Measurements from ENCODE around the gene OVOL2.
"Not testable (repeated sequence)": the region's sequence is repeated elsewhere in the genome, so short reads cannot be mapped to it uniquely, and the experiment has no call there.

The OVOL2 gene

GRCh38 chr20:18032977-18033892, 24.5 kb downstream of the OVOL2 start:
- Histone ChIP-seq H3K9me3 (no peaks in the 10 kb centered on the region), H3K27ac (no peak overlapping the region), H3K9ac (no peak overlapping the region), H4K20me1 (no peaks in the 10 kb centered on the region), H3K4me3 (no peak overlapping the region), H3K4me1 (peaks cover 30% of the 10 kb centered on the region), H3K4me2 (no peak overlapping the region), H3K27me3 (no peaks in the 10 kb centered on the region), H3K36me3 (no peaks in the 10 kb centered on the region)
- no peak for TF ChIP-seq Cebpa-rat (IDR thresholded peaks at IDR 0.05)

- no peak for TF ChIP-seq Cebpa-rat (IDR thresholded peaks at IDR 0.05)
Observed at GRCh38 chr20:18031888-18032509, 25.7 kb downstream of the OVOL2 start.

GRCh38 chr20:18031050-18031449, 26.7 kb downstream of the OVOL2 start:
- Histone ChIP-seq H3K9me3 (no peaks in the 10 kb centered on the region), H4K20me1 (no peaks in the 10 kb centered on the region), H3K4me1 (peaks cover 32% of the 10 kb centered on the region), H3K4me3 (no peak overlapping the region), H3K27ac (no peak overlapping the region), H3K9ac (no peak overlapping the region), H3K27me3 (no peaks in the 10 kb centered on the region), H3K4me2 (peak overlapping the region; percentile 72), H3K36me3 (no peaks in the 10 kb centered on the region)
- TF ChIP-seq Cebpa-rat (IDR thresholded peaks at IDR 0.05): no peak

More at GRCh38 chr20:18031888-18032509, 25.7 kb downstream of the OVOL2 start:
- Histone ChIP-seq H3K36me3 (no peaks in the 10 kb centered on the region), H3K27me3 (no peaks in the 10 kb centered on the region), H3K4me3 (no peak overlapping the region), H3K4me1 (peaks cover 32% of the 10 kb centered on the region), H3K9me3 (no peaks in the 10 kb centered on the region), H3K9ac (no peak overlapping the region), H4K20me1 (no peaks in the 10 kb centered on the region), H3K27ac (no peak overlapping the region), H3K4me2 (no peak overlapping the region)

- H3K4me3 ChIP-seq: no peak overlapping the region
Observed at GRCh38 chr20:18030020-18030419, 27.7 kb downstream of the OVOL2 start.

GRCh38 chr20:18027011-18027410, 30.7 kb downstream of the OVOL2 start:
- not testable (repeated sequence) for H3K9me3 ChIP-seq, H3K4me3 ChIP-seq, H4K20me1 ChIP-seq, H3K9ac ChIP-seq, H3K27me3 ChIP-seq, H3K36me3 ChIP-seq, H3K27ac ChIP-seq, H3K4me2 ChIP-seq
- H3K4me1 ChIP-seq: peaks cover 32% of the 10 kb centered on the region

More at GRCh38 chr20:18030020-18030419, 27.7 kb downstream of the OVOL2 start:
- Histone ChIP-seq H3K9me3 (no peaks in the 10 kb centered on the region), H3K9ac (no peak overlapping the region), H3K4me2 (peak overlapping the region; percentile 72), H3K27me3 (no peaks in the 10 kb centered on the region), H3K36me3 (no peaks in the 10 kb centered on the region), H3K27ac (0 out of 2 replicates have a peak overlapping the region, but pooled peaks have one; percentile 20), H4K20me1 (no peaks in the 10 kb centered on the region), H3K4me1 (peaks cover 32% of the 10 kb centered on the region)
- no peak for TF ChIP-seq Cebpa-rat (IDR thresholded peaks at IDR 0.05)

- Histone ChIP-seq H3K36me3 (no peaks in the 10 kb centered on the region), H3K4me2 (no peak overlapping the region)
- TF ChIP-seq Cebpa-rat (IDR thresholded peaks at IDR 0.05): no peak
Observed at GRCh38 chr20:18024606-18025127, 33.0 kb downstream of the OVOL2 start.

GRCh38 chr20:18020931-18021330, 36.8 kb downstream of the OVOL2 start:
- no peak overlapping the region for H3K4me2 ChIP-seq
- H3K4me3 ChIP-seq: no peak overlapping the region
- H3K9ac ChIP-seq: no peak overlapping the region
- no peak overlapping the region for H3K27ac ChIP-seq
- no peaks in the 10 kb centered on the region for H4K20me1 ChIP-seq
- no peaks in the 10 kb centered on the region for H3K27me3 ChIP-seq
- no peaks in the 10 kb centered on the region for H3K4me1 ChIP-seq
- H3K36me3 ChIP-seq: no peaks in the 10 kb centered on the region
- peaks cover 5% of the 10 kb centered on the region; the same call in 1 of the 2 replicates for H3K9me3 ChIP-seq
- TF ChIP-seq Cebpa-rat (IDR thresholded peaks at IDR 0.05): no peak

More at GRCh38 chr20:18024606-18025127, 33.0 kb downstream of the OVOL2 start:
- Histone ChIP-seq H3K27ac (no peak overlapping the region), H3K27me3 (no peaks in the 10 kb centered on the region), H3K4me1 (peaks cover 16% of the 10 kb centered on the region), H3K9me3 (peaks cover 5% of the 10 kb centered on the region; the same call in 1 of the 2 replicates), H3K4me3 (no peak overlapping the region), H4K20me1 (no peaks in the 10 kb centered on the region), H3K9ac (no peak overlapping the region)

GRCh38 chr20:18019068-18019467, 38.6 kb downstream of the OVOL2 start:
- H4K20me1 ChIP-seq: no peaks in the 10 kb centered on the region
- no peak overlapping the region for H3K4me3 ChIP-seq
- no peak overlapping the region for H3K9ac ChIP-seq
- H3K27me3 ChIP-seq: no peaks in the 10 kb centered on the region
- H3K9me3 ChIP-seq: peaks cover 5% of the 10 kb centered on the region; the same call in 1 of the 2 replicates
- no peaks in the 10 kb centered on the region for H3K36me3 ChIP-seq
- H3K4me1 ChIP-seq: no peaks in the 10 kb centered on the region
- H3K4me2 ChIP-seq: no peak overlapping the region
- no peak for TF ChIP-seq Cebpa-rat (IDR thresholded peaks at IDR 0.05)
- no peak overlapping the region for H3K27ac ChIP-seq

GRCh38 chr20:18018100-18018499, 39.6 kb downstream of the OVOL2 start:
- Histone ChIP-seq H3K36me3 (no peaks in the 10 kb centered on the region), H3K9ac (no peak overlapping the region), H4K20me1 (no peaks in the 10 kb centered on the region), H3K27me3 (no peaks in the 10 kb centered on the region), H3K9me3 (peaks cover 4% of the 10 kb centered on the region; the same call in 1 of the 2 replicates), H3K4me1 (no peaks in the 10 kb centered on the region), H3K4me2 (no peak overlapping the region), H3K4me3 (no peak overlapping the region), H3K27ac (no peak overlapping the region)
- TF ChIP-seq Cebpa-rat (IDR thresholded peaks at IDR 0.05): no peak

- Histone ChIP-seq H3K4me1 (no peaks in the 10 kb centered on the region), H3K9ac (no peak overlapping the region), H3K4me2 (no peak overlapping the region), H4K20me1 (no peaks in the 10 kb centered on the region), H3K9me3 (no peaks in the 10 kb centered on the region; the same call in 1 of the 2 replicates), H3K36me3 (no peaks in the 10 kb centered on the region), H3K27ac (no peak overlapping the region), H3K27me3 (no peaks in the 10 kb centered on the region), H3K4me3 (no peak overlapping the region)
- no peak for TF ChIP-seq Cebpa-rat (IDR thresholded peaks at IDR 0.05)
Observed at GRCh38 chr20:18016772-18017171, 40.9 kb downstream of the OVOL2 start.
